ENCODE data around the gene AGER. TPM values are rescaled to one million over a fixed set of nuclear protein-coding genes. Genes with fewer than 3 reads are reported as not detected.

The AGER gene
- total and polyA plus RNA-seq, 9 of the 15 experiments (the other 6 are each of a cell fraction or from before 2014, with no cell fraction given) = 1.2 to 11.5 (median 4.1) TPM

- peak in 1 of 3 experiments; percentile 12; a peak in 1 of 6 replicates for TF ChIP-seq ZBTB11 (CRISPR knock-in tag; IDR thresholded peaks at IDR 0.05)
These were observed 9.0 kb upstream of the AGER start (continued) for GRCh38 chr6:32193096-32193495.

GRCh38 chr6:32192608-32193039 lies 8.6 kb upstream of the AGER start, which contains the start of gene GPSM3:
TSS of gene GPSM3 (minus strand) at chr6:32192643. CDS start at chr6:32192513, 130 bp downstream.
- peak; percentile 45 to 85 (median 63) for DNase-seq (ENCODE audit: extremely low read depth in 1 of 4, low spot score in 3 of 4)
- no peak for ATAC-seq
- intact Hi-C loops (cut with micrococcal nuclease) = loop anchor here (10.0 kb wide), 1 partner anchor 288 kb away; the partner anchor contains the start of gene ZBTB12
- H3K9ac ChIP-seq (ENCODE audit: insufficient read depth in 1 of 2, low read depth in 2 of 2, low read length in 2 of 2) = peak within 1 kb of the TSS; percentile 85 to 93
- peak within 1 kb of the TSS; percentile 79 for H3K4me3 ChIP-seq
- H3K9me1 ChIP-seq (ENCODE audit: control insufficient read depth, insufficient read depth, low read length) = no peaks in the 10 kb centered on the region
- peak; percentile 75 for FAIRE-seq
- WGBS (ENCODE audit: insufficient coverage, low coverage, missing lambda C conversion rate) = 0% methylated on average over 3 of the region's 5 CpGs
- H3K27me3 ChIP-seq (ENCODE audit: control insufficient read depth in 2 of 2, insufficient read depth in 2 of 2, low read length in 2 of 2) = no peaks in the 10 kb centered on the region
- peak within 1 kb of the TSS; percentile 93 for H3K27ac ChIP-seq (ENCODE audit: extremely low read depth, low read depth, low read length)
- H3K36me3 ChIP-seq (ENCODE audit: control insufficient read depth, insufficient read depth, low read length) = peaks cover 14% of the 10 kb centered on the region; the same call in 2 of the 3 replicates
- peaks cover 72 to 76% of the 10 kb centered on the region in 2 experiments for H3K4me1 ChIP-seq (replicated peaks in 1 of 2; ENCODE audit: control insufficient read depth in 2 of 2, insufficient read depth in 2 of 2, low read length in 2 of 2)
- BruUV-seq (replicated peaks) = no TSS peak
- CTCF ChIA-PET (ENCODE audit: low intra/inter-chr PET ratio) = no interaction called here
- H2AFZ ChIP-seq (ENCODE audit: low read depth, low read length) = peak within 1 kb of the TSS; percentile 97
- H4K20me1 ChIP-seq (replicated peaks; ENCODE audit: control insufficient read depth, insufficient read depth, low read length) = no peaks in the 10 kb centered on the region
- POLR2A ChIA-PET = interaction anchor here (0.6 to 1.4 kb wide), 6 partner anchors 10 to 629 kb away, joined by 3 to 6 read pairs (median 3); partner anchors contain the start of gene BAG6
- H3K79me2 ChIP-seq (ENCODE audit: control insufficient read depth, insufficient read depth, low read length) = peaks cover 58% of the 10 kb centered on the region
- no peaks in the 10 kb centered on the region for H3K9me3 ChIP-seq (replicated peaks; ENCODE audit: control insufficient read depth, insufficient read depth, low read depth, low read length)
- in situ Hi-C loops (cut with MboI) = no loop called here
- peak within 1 kb of the TSS; percentile 96 for H3K4me2 ChIP-seq (ENCODE audit: insufficient read depth, low read length)
- TF ChIP-seq HDAC1 (IDR thresholded peaks at IDR 0.05) (peak in 1 of 2 experiments; percentile 19; a peak in 1 of 4 replicates), SOX6 (IDR thresholded peaks at IDR 0.05) (no peak), GATAD2A (IDR thresholded peaks at IDR 0.05) (0 out of 2 replicates have a peak, but pooled peaks have one; percentile 22), RREB1 (CRISPR knock-in tag; IDR thresholded peaks at IDR 0.05) (0 out of 2 replicates have a peak, but pooled peaks have one; percentile 43), TCF3 (CRISPR knock-in tag; IDR thresholded peaks at IDR 0.05) (0 out of 2 replicates have a peak, but pooled peaks have one; percentile 9), SMARCA4 (IDR thresholded peaks at IDR 0.05) (peak; percentile 64), LEF1 (IDR thresholded peaks at IDR 0.05) (peak; percentile 91; the same call in 1 of the 2 replicates), NR4A1 (CRISPR knock-in tag; IDR thresholded peaks at IDR 0.05) (0 out of 2 replicates have a peak, but pooled peaks have one; percentile 13), NR4A1 (tag; IDR thresholded peaks at IDR 0.05) (no peak), DMBX1 (CRISPR knock-in tag; IDR thresholded peaks at IDR 0.05; ENCODE audit: borderline replicate concordance) (peak; percentile 54; the same call in 1 of the 2 replicates), NR2F6 (CRISPR knock-in tag; IDR thresholded peaks at IDR 0.05) (no peak)
